Mucosa of descending colon (tissue), 3 donors: ENCODE data around the gene SLC4A8. TPM values are rescaled to one million over a fixed set of nuclear protein-coding genes. Genes with fewer than 3 reads are reported as not detected.

Source experiments
- ATAC-seq: fragments of 200-7000 bp; cut with Tn5 transposase; one replicate; pipeline ENCODE4 v1.9.1; 2020; ENCODE audit warnings: mild to moderate bottlenecking, moderate library complexity
- DNase-seq, 3 donors: peaks; one replicate each; pipeline ENCODE4 v3.0.0-alpha.2; 2020
- H3K36me3 ChIP-seq: fragments of 200-600 bp; one replicate; pipeline ENCODE4 v1.8.0; 2021; ENCODE audit warnings: low read depth, mild to moderate bottlenecking
- H3K4me1 ChIP-seq: fragments of 200-600 bp; one replicate; pipeline ENCODE4 v1.8.0; 2021; ENCODE audit warnings: low read depth, mild to moderate bottlenecking
- H3K4me3 ChIP-seq: fragments of 200-600 bp; one replicate; pipeline ENCODE4 v1.8.0; 2021; ENCODE audit warnings: mild to moderate bottlenecking
- H3K9me3 ChIP-seq: fragments of 200-600 bp; one replicate; pipeline ENCODE4 v1.8.0; 2021; ENCODE audit warnings: mild to moderate bottlenecking
- intact Hi-C, 2 donors: fragments of 100-400 bp; cut with DNase I in 1 of 2; cut with micrococcal nuclease in 1 of 2; formaldehyde crosslinking; loops; one replicate each; pipeline versions ENCODE4 v1.11.0 to v1.11.1; 2022; cut with DNase I, micrococcal nuclease
- total RNA-seq, 3 donors: library from RNA; stranded (reverse); fragmentation: NEBNext Ultra II Directional in 2 of 3; extraction: Animal tissue kit (Norgen Biotek cat#: 25700) in 2 of 3; gene quantifications; one replicate each; pipeline versions ENCODE4 v1.2.1 to v1.2.4, GENCODE V29; 2021 to 2023
- TF ChIP-seq, protein P1 (sequence below): fragments of 200-600 bp; IDR thresholded peaks from one replicate; pipeline ENCODE4 v1.8.0; 2022; ENCODE audit warnings: antibody characterized with exemption, mild to moderate bottlenecking
- donor health status: DM: no; HTN: no; CAD: no; lungs with moderate emphysema.
- donor health status: DM: no; HTN: no; CAD: no.
- donor health status: DM: no; HTN: yes; CAD: no.

The SLC4A8 gene
- total RNA-seq, 3 donors from 2014 or later: 0.84 to 1.8 (median 1.5) TPM

DNA sequence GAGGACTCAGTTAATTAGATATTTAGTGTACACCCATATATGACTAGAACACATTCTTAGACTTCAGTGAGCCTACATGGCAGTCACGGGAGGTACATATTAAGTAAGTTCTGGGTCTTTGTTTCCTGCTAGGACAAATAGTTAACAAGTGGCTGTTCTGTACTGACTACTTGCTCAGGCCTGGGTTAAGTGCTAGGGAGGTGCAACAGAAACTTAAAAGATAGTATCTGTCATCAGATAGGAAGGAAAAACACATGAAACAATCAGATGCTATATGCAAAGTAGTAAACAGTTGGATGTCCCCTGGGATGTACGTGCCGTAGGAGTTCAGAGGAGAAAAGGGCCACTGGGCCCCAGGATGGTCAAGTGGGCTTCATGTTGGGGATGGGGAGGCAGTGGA lies 59.5 kb downstream of the SLC4A8 start:
- DNase-seq (no peak), ATAC-seq (no peak)
- no peaks in the 10 kb centered on the region for H3K9me3 ChIP-seq
- intact Hi-C loops: no loop called here
- H3K36me3 ChIP-seq: no peaks in the 10 kb centered on the region
- no peaks in the 10 kb centered on the region for H3K4me1 ChIP-seq
- TF ChIP-seq, protein P1, sequence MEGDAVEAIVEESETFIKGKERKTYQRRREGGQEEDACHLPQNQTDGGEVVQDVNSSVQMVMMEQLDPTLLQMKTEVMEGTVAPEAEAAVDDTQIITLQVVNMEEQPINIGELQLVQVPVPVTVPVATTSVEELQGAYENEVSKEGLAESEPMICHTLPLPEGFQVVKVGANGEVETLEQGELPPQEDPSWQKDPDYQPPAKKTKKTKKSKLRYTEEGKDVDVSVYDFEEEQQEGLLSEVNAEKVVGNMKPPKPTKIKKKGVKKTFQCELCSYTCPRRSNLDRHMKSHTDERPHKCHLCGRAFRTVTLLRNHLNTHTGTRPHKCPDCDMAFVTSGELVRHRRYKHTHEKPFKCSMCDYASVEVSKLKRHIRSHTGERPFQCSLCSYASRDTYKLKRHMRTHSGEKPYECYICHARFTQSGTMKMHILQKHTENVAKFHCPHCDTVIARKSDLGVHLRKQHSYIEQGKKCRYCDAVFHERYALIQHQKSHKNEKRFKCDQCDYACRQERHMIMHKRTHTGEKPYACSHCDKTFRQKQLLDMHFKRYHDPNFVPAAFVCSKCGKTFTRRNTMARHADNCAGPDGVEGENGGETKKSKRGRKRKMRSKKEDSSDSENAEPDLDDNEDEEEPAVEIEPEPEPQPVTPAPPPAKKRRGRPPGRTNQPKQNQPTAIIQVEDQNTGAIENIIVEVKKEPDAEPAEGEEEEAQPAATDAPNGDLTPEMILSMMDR: no peak
- no peak overlapping the region for H3K4me3 ChIP-seq

DNA sequence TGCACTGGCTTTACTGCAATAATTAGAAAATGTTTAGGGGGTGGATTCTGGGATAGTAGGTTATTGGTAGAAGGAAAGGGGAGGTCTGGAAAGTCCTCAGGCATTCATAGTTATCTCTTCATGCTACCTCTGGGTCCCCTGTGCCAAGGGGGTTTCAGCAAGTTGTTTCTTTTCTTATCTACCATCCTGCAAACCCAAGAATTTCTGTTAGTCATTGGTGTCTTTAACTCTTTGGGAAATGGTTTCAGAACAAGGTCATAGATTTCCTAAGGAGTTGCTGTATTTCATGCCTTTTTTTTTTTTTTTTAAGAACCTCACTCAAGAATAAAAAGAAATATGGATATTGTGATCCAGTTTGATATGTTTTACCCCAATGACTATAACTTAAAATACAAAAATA lies 63.6 kb downstream of the SLC4A8 start:
- no peaks in the 10 kb centered on the region for H3K4me1 ChIP-seq
- no peaks in the 10 kb centered on the region for H3K9me3 ChIP-seq
- ATAC-seq: no peak
- intact Hi-C loops: no loop called here
- H3K4me3 ChIP-seq: no peak overlapping the region
- TF ChIP-seq, protein P1: no peak
- no peak for DNase-seq
- no peaks in the 10 kb centered on the region for H3K36me3 ChIP-seq

DNA sequence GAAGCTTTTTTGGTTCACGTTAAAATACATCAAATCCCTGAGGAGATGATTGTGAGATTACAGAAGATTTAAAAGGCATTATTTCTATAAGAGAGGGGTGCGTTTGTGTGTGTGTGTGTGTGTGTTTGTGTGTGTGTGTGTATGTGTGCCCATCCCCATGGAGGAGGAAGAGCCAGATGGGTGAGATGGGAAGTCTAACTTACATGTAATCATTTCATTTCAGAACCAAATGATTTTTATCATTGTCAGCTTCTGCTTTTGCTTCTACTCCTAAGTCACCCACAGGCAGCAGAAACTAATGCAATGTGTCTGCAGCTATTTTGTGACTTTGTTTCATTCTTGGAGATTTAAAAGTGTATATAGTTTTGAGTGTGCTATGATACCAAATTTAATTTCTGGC lies 68.7 kb downstream of the SLC4A8 start:
- H3K36me3 ChIP-seq: no peaks in the 10 kb centered on the region
- no peaks in the 10 kb centered on the region for H3K9me3 ChIP-seq
- DNase-seq (no peak), ATAC-seq (no peak)
- TF ChIP-seq, protein P1: no peak
- no peak overlapping the region for H3K4me3 ChIP-seq
- no peaks in the 10 kb centered on the region for H3K4me1 ChIP-seq
- intact Hi-C loops: no loop called here

DNA sequence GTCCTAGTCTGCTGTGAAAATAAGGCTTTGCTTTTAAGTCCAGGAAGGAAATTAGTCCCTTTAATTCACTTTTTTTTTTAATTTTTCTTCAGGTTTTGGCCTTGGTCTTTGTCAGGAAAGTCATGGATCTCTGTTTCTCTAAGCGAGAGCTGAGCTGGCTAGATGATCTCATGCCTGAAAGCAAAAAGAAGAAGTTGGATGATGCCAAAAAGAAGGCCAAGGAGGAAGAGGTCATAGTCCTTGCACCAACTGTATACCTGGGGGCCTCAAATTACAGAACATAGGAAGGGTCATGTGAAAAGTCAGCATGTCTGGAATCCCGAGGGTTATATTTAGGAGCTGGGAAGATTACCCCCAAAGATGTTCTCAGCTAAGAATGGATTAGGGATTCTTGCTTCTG lies 72.3 kb downstream of the SLC4A8 start:
- intact Hi-C loops: no loop called here
- TF ChIP-seq, protein P1: no peak
- Histone ChIP-seq H3K4me1 (no peaks in the 10 kb centered on the region), H3K36me3 (no peaks in the 10 kb centered on the region), H3K4me3 (no peak overlapping the region), H3K9me3 (no peaks in the 10 kb centered on the region)
- ATAC-seq: no peak
- no peak for DNase-seq

DNA sequence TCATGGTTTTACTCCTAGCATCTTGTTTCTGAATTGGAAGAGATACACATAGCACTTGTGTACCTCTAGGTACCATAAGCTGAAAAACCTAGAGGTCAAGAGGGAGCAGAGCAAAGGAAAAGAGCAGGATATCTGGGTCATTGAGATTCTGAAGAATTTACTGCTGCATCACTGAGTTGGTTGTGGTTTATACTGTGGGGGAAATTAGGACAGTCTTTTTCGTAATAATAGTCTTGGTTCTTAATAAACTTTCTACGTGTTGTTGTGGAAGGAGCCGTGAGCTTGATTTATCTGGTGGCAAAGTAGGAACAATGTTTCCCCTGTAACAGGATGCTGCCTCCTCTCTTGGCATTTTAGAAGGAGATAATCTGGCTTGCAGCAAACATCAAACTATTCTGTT lies 80.2 kb downstream of the SLC4A8 start:
- TF ChIP-seq, protein P1: no peak
- H3K4me3 ChIP-seq: no peak overlapping the region
- no peaks in the 10 kb centered on the region for H3K4me1 ChIP-seq
- ATAC-seq (no peak), DNase-seq (no peak)
- no peaks in the 10 kb centered on the region for H3K9me3 ChIP-seq
- intact Hi-C loops: no loop called here
- no peaks in the 10 kb centered on the region for H3K36me3 ChIP-seq
